Measurements from ENCODE around the gene HIP1.
A peak's percentile ranks its signal among the peaks of the same experiment; 100 is the strongest.

The HIP1 gene

DNA sequence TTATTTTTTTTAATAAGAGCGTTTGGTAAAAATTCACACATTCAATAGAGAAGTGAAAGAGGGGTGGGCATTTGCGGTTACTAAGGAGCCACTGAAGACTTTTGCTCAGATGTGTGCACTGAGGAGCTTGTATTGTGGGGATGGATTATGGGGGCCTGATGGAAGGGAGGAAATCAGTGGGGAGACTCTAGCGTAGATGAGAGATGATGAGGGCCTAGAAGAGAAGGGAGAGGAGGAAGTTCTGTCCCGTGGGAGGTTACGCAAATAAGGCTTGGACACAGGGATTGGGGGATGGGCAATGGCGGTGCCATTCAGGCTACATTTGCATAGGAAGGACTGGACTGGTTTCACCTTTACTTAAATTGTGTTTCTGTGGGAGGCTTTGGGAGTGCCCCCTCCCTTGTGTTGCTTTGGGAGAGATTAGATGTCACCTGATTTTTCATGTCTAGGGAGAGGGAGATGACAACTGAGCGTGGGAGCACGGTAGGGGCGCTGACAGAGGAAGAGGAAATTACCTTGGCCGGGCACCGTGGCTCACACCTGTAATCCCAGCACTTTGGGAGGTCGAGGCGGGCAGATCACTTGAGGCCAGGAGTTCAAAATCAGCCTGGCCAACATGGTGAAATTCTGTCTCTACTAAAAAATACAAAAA is 2.2 kb upstream of the HIP1 start:
- TF ChIP-seq NFIC (IDR thresholded peaks at IDR 0.05) (no peak), CEBPB (IDR thresholded peaks at IDR 0.05) (no peak), TEAD4 (IDR thresholded peaks at IDR 0.05) (no peak), EP300 (IDR thresholded peaks at IDR 0.05; ENCODE audit: borderline replicate concordance) (no peak), TAF1 (IDR thresholded peaks at IDR 0.05; ENCODE audit: low read depth) (no peak), FOXM1 (IDR thresholded peaks at IDR 0.05; ENCODE audit: borderline replicate concordance, low read depth) (no peak), RAD21 (IDR thresholded peaks at IDR 0.05; ENCODE audit: low read depth) (no peak), CREB1 (IDR thresholded peaks at IDR 0.05; ENCODE audit: low read depth) (no peak), YY1 (IDR thresholded peaks at IDR 0.05; ENCODE audit: low read depth) (no peak), EGR1 (IDR thresholded peaks at IDR 0.05) (no peak), MAX (IDR thresholded peaks at IDR 0.05) (no peak)
- TF ChIP-seq, protein P1, sequence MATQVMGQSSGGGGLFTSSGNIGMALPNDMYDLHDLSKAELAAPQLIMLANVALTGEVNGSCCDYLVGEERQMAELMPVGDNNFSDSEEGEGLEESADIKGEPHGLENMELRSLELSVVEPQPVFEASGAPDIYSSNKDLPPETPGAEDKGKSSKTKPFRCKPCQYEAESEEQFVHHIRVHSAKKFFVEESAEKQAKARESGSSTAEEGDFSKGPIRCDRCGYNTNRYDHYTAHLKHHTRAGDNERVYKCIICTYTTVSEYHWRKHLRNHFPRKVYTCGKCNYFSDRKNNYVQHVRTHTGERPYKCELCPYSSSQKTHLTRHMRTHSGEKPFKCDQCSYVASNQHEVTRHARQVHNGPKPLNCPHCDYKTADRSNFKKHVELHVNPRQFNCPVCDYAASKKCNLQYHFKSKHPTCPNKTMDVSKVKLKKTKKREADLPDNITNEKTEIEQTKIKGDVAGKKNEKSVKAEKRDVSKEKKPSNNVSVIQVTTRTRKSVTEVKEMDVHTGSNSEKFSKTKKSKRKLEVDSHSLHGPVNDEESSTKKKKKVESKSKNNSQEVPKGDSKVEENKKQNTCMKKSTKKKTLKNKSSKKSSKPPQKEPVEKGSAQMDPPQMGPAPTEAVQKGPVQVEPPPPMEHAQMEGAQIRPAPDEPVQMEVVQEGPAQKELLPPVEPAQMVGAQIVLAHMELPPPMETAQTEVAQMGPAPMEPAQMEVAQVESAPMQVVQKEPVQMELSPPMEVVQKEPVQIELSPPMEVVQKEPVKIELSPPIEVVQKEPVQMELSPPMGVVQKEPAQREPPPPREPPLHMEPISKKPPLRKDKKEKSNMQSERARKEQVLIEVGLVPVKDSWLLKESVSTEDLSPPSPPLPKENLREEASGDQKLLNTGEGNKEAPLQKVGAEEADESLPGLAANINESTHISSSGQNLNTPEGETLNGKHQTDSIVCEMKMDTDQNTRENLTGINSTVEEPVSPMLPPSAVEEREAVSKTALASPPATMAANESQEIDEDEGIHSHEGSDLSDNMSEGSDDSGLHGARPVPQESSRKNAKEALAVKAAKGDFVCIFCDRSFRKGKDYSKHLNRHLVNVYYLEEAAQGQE (IDR thresholded peaks at IDR 0.05; ENCODE audit: low read depth): no peak
- TF ChIP-seq, protein P2, sequence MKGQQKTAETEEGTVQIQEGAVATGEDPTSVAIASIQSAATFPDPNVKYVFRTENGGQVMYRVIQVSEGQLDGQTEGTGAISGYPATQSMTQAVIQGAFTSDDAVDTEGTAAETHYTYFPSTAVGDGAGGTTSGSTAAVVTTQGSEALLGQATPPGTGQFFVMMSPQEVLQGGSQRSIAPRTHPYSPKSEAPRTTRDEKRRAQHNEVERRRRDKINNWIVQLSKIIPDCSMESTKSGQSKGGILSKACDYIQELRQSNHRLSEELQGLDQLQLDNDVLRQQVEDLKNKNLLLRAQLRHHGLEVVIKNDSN (IDR thresholded peaks at IDR 0.05): no peak

GRCh38 chr7:75739796-75740672 is 1.3 kb upstream of the HIP1 start:
- no peak for TF ChIP-seq MAX (IDR thresholded peaks at IDR 0.05)
- TF ChIP-seq TCF12 (IDR thresholded peaks at IDR 0.05; ENCODE audit: low read depth): no peak
- no peak for TF ChIP-seq EP300 (IDR thresholded peaks at IDR 0.05; ENCODE audit: borderline replicate concordance)
- TF ChIP-seq YY1 (IDR thresholded peaks at IDR 0.05; ENCODE audit: low read depth): no peak
- TF ChIP-seq TEAD4 (IDR thresholded peaks at IDR 0.05): no peak
- TF ChIP-seq CREB1 (IDR thresholded peaks at IDR 0.05; ENCODE audit: low read depth): no peak
- TF ChIP-seq, protein P2 (IDR thresholded peaks at IDR 0.05): no peak
- TF ChIP-seq FOXM1 (IDR thresholded peaks at IDR 0.05; ENCODE audit: borderline replicate concordance, low read depth): no peak
- TF ChIP-seq, protein P1 (IDR thresholded peaks at IDR 0.05; ENCODE audit: low read depth): no peak
- no peak for TF ChIP-seq ZBTB7A (IDR thresholded peaks at IDR 0.05; ENCODE audit: low read depth)
- TF ChIP-seq EGR1 (IDR thresholded peaks at IDR 0.05): no peak
- TF ChIP-seq RAD21 (IDR thresholded peaks at IDR 0.05; ENCODE audit: low read depth): no peak
- no peak for TF ChIP-seq NFIC (IDR thresholded peaks at IDR 0.05)
- TF ChIP-seq TAF1 (IDR thresholded peaks at IDR 0.05; ENCODE audit: low read depth): no peak
- TF ChIP-seq CEBPB (IDR thresholded peaks at IDR 0.05): no peak

- TF ChIP-seq TAF1 (IDR thresholded peaks at IDR 0.05; ENCODE audit: low read depth): 0 out of 2 replicates have a peak, but pooled peaks have one; percentile 5
- TF ChIP-seq EGR1 (IDR thresholded peaks at IDR 0.05): peak; percentile 74
- TF ChIP-seq, protein P2 (IDR thresholded peaks at IDR 0.05): no peak
- TF ChIP-seq EP300 (IDR thresholded peaks at IDR 0.05; ENCODE audit: borderline replicate concordance): no peak
- peak; percentile 37; the same call in 1 of the 2 replicates for TF ChIP-seq TEAD4 (IDR thresholded peaks at IDR 0.05)
- 0 out of 2 replicates have a peak, but pooled peaks have one; percentile 43 for TF ChIP-seq MAX (IDR thresholded peaks at IDR 0.05)
- no peak for TF ChIP-seq ZBTB7A (IDR thresholded peaks at IDR 0.05; ENCODE audit: low read depth)
- TF ChIP-seq TCF12 (IDR thresholded peaks at IDR 0.05; ENCODE audit: low read depth): peak; percentile 1; the same call in 1 of the 2 replicates
- TF ChIP-seq CREB1 (IDR thresholded peaks at IDR 0.05; ENCODE audit: low read depth): peak; percentile 10; the same call in 1 of the 2 replicates
- TF ChIP-seq NFIC (IDR thresholded peaks at IDR 0.05): no peak
These were observed 444 bp upstream of the HIP1 start for GRCh38 chr7:75738975-75739795.

All from Ishikawa (cell line).